HL-60 (cell line): ENCODE data around the gene CFAP99.

ENCODE experiments used
- DNase-seq, 2 experiments: peaks; one replicate each; pipeline ENCODE4 v3.0.0-alpha.2; 2010 to 2020; ENCODE audit warnings: low read depth in 1 of 2, low spot score in 1 of 2
- H3K27ac ChIP-seq: fragments of 250-450 bp; sonication (Bioruptor Pico); replicated peaks from 2 replicates; pipeline ENCODE4 v1.5.1; 2020; ENCODE audit warnings: mild to moderate bottlenecking, moderate library complexity
- H3K27me3 ChIP-seq: fragments of 250-450 bp; sonication (Bioruptor Pico); 2 replicates; pipeline ENCODE4 v1.5.1; 2021; ENCODE audit warnings: mild to moderate bottlenecking, moderate library complexity; ENCODE audit not compliant: insufficient read depth, poor library complexity, severe bottlenecking
- H3K4me3 ChIP-seq: replicated peaks from 2 replicates; pipeline ENCODE4 v1.5.1; 2011; ENCODE audit warnings: mild to moderate bottlenecking, control low read depth, low read length; ENCODE audit not compliant: insufficient read depth
- CTCF ChIP-seq: IDR thresholded peaks from one replicate; pipeline ENCODE4 v1.5.1; 2011; ENCODE audit warnings: low read length, control low read depth, inconsistent platforms; ENCODE audit not compliant: insufficient read depth
- GABPA ChIP-seq: IDR thresholded peaks from 2 replicates; pipeline ENCODE4 v1.6.1; 2012; ENCODE audit warnings: low read depth
- POLR2AphosphoS5 ChIP-seq: IDR thresholded peaks from 2 replicates; pipeline ENCODE4 v1.6.1; 2012; ENCODE audit warnings: low read depth
- REST ChIP-seq: IDR thresholded peaks from 2 replicates; pipeline ENCODE4 v1.6.1; 2012; ENCODE audit warnings: low read depth; ENCODE audit not compliant: insufficient replicate concordance
- SPI1 ChIP-seq: IDR thresholded peaks from 2 replicates; pipeline ENCODE4 v1.6.1; 2012; ENCODE audit warnings: low read depth, mild to moderate bottlenecking, borderline replicate concordance

Gene CFAP99

GRCh38 chr4:2511645-2512131, 92.9 kb downstream of the CFAP99 start:
- Histone ChIP-seq H3K4me3 (no peak overlapping the region), H3K27me3 (no peaks in the 10 kb centered on the region), H3K27ac (no peak overlapping the region)
- no peak for DNase-seq
- no peak for TF ChIP-seq SPI1
- TF ChIP-seq GABPA, result no peak
- no peak for TF ChIP-seq CTCF
- no peak for TF ChIP-seq POLR2AphosphoS5
- TF ChIP-seq REST, result no peak
